SU-DHL-6 (cell line): Measurements from ENCODE around the gene CTNND2.

Source experiments
- CTCF ChIP-seq: fragments of 200-600 bp; sonication (generic); IDR thresholded peaks from one replicate; pipeline ENCODE4 v1.5.1; 2017; ENCODE audit warnings: antibody characterized with exemption, mild to moderate bottlenecking, low read length, moderate library complexity; ENCODE audit not compliant: insufficient read depth, poor library complexity, severe bottlenecking
- EZH2phosphoT487 ChIP-seq: fragments of 200-600 bp; sonication (generic), shearing (Covaris generic); conservative IDR thresholded peaks from 2 replicates; pipeline ENCODE4 v1.6.1; 2018; ENCODE audit warnings: mild to moderate bottlenecking, antibody characterized with exemption, low read length, moderate library complexity, mixed read lengths

- TF ChIP-seq CTCF = no peak
- no peak for TF ChIP-seq EZH2phosphoT487
These were observed 582.1 kb downstream of the CTNND2 start for GRCh38 chr5:11322133-11322532.
